Vagina (tissue), 2 donors: Measurements from ENCODE around the gene TBC1D24. TPM values are rescaled to one million over a fixed set of nuclear protein-coding genes. Genes with fewer than 3 reads are reported as not detected.

ENCODE experiments used
- DNase-seq, 2 donors: peaks; one replicate each; pipeline ENCODE4 v3.0.0-alpha.2; 2017; ENCODE audit errors: extremely low spot score in 2 of 2
- H3K27ac ChIP-seq: fragments of 200-600 bp; sonication (generic); one replicate; pipeline ENCODE4 v1.5.1; 2019
- H3K27me3 ChIP-seq: fragments of 200-600 bp; sonication (generic); one replicate; pipeline ENCODE4 v1.5.1; 2019
- H3K36me3 ChIP-seq, 2 donors: fragments of 200-600 bp; sonication (generic); one replicate each; pipeline ENCODE4 v1.5.1; 2017 to 2019
- H3K4me1 ChIP-seq: fragments of 200-600 bp; sonication (generic); one replicate; pipeline ENCODE4 v1.5.1; 2019
- H3K4me3 ChIP-seq, 2 donors: fragments of 200-600 bp; sonication (generic); 1 replicate in 1 of 2; 2 replicates in 1 of 2; pipeline ENCODE4 v1.5.1; 2016 to 2019
- H3K9me3 ChIP-seq: fragments of 200-600 bp; sonication (generic); one replicate; pipeline ENCODE4 v1.5.1; 2019
- POLR2A ChIP-seq, 2 donors: fragments of 450-650 bp; IDR thresholded peaks; one replicate each; pipeline ENCODE4 v1.6.1; 2017; ENCODE audit warnings: antibody characterized with exemption in 2 of 2, mild to moderate bottlenecking in 2 of 2, moderate library complexity in 2 of 2
- POLR2AphosphoS5 ChIP-seq, 2 donors: sonication (generic); formaldehyde crosslinking; IDR thresholded peaks; one replicate each; pipeline ENCODE4 v1.9.0; 2017; ENCODE audit warnings: antibody characterized with exemption in 2 of 2, mild to moderate bottlenecking in 2 of 2, low read depth in 1 of 2; ENCODE audit not compliant: insufficient read depth in 1 of 2
- intact Hi-C: fragments of 100-400 bp; cut with DNase I; formaldehyde crosslinking; loops from one replicate; pipeline ENCODE4 v1.15.1; 2023
- total RNA-seq: library from RNA; depleted of rRNA; stranded (reverse); fragments of >200 nt; gene quantifications from one replicate; pipeline ENCODE4 v1.2.3, GENCODE V29; 2016
- TF ChIP-seq, protein P1 (sequence below), 3 experiments: fragments of 450-650 bp in 2 of 3; fragments of 200-600 bp in 1 of 3; sonication (generic) in 1 of 3; IDR thresholded peaks; one replicate each; pipeline ENCODE4 v1.5.1; 2017 to 2019; ENCODE audit warnings: antibody characterized with exemption in 3 of 3, mild to moderate bottlenecking in 2 of 3, moderate library complexity in 2 of 3

TBC1D24 gene
- total RNA-seq, 1 donor from 2014 or later, result 9.6 TPM

GRCh38 chr16:2520784-2521531 lies 46.0 kb downstream of the TBC1D24 start:
- DNase-seq, result no peak

GRCh38 chr16:2523801-2524231 lies 48.9 kb downstream of the TBC1D24 start:
- no peak overlapping the region for H3K27ac ChIP-seq
- H3K4me3 ChIP-seq, result no peak overlapping the region
- intact Hi-C loops, result no loop called here
- H3K36me3 ChIP-seq, result peaks cover 0 to 30% of the 10 kb centered on the region in 2 donors
- TF ChIP-seq, protein P1, sequence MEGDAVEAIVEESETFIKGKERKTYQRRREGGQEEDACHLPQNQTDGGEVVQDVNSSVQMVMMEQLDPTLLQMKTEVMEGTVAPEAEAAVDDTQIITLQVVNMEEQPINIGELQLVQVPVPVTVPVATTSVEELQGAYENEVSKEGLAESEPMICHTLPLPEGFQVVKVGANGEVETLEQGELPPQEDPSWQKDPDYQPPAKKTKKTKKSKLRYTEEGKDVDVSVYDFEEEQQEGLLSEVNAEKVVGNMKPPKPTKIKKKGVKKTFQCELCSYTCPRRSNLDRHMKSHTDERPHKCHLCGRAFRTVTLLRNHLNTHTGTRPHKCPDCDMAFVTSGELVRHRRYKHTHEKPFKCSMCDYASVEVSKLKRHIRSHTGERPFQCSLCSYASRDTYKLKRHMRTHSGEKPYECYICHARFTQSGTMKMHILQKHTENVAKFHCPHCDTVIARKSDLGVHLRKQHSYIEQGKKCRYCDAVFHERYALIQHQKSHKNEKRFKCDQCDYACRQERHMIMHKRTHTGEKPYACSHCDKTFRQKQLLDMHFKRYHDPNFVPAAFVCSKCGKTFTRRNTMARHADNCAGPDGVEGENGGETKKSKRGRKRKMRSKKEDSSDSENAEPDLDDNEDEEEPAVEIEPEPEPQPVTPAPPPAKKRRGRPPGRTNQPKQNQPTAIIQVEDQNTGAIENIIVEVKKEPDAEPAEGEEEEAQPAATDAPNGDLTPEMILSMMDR (IDR thresholded peaks at IDR 0.05), result no peak
- TF ChIP-seq POLR2AphosphoS5 (IDR thresholded peaks at IDR 0.05; ENCODE audit: insufficient read depth in 1 of 2, low read depth in 1 of 2) (no peak), POLR2A (IDR thresholded peaks at IDR 0.05) (no peak)
- H3K9me3 ChIP-seq, result no peaks in the 10 kb centered on the region
- H3K4me1 ChIP-seq, result peaks cover 22% of the 10 kb centered on the region
- H3K27me3 ChIP-seq, result no peaks in the 10 kb centered on the region
- DNase-seq, result no peak

More at GRCh38 chr16:2520784-2521531, 46.0 kb downstream of the TBC1D24 start:
- H3K36me3 ChIP-seq, result peaks cover 0 to 13% of the 10 kb centered on the region in 2 donors
- no peaks in the 10 kb centered on the region for H3K9me3 ChIP-seq
- H3K27me3 ChIP-seq, result no peaks in the 10 kb centered on the region
- peaks cover 51% of the 10 kb centered on the region for H3K4me1 ChIP-seq
- intact Hi-C loops, result no loop called here
- TF ChIP-seq POLR2A (IDR thresholded peaks at IDR 0.05) (no peak), POLR2AphosphoS5 (IDR thresholded peaks at IDR 0.05; ENCODE audit: insufficient read depth in 1 of 2, low read depth in 1 of 2) (peak in 1 of 2 donors; percentile 22)
- peak overlapping the region; percentile 72 for H3K27ac ChIP-seq
- H3K4me3 ChIP-seq, result peak overlapping the region; percentile 62 to 72

DNA sequence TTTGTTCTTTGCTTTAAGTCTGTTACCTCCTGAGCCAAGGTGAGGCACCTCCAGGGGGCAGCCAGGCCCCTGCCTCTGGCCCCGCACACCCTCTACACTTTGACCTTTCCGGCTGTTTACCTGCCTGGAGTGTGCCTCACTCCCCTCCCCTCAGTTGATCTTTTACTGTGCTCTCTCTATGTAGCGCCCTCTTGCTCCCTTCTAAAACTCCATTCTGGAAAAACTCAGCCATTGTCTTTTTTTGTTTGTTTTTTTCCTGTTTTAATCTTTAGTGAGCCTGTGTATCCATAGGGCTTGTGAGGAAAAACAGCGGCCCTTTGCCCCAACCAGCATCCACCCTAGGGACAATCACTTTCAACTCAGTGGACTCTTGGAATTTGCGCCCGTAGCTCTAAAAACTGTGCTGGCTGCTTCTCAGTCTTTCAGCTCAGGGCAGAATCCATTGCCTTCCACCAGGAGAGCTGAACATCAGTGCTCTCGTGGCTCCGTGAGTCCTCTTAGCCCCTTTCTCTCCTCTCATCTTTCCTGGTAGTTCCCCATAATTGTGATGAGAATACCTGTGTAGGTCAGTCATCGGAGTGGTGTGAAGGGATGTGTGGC lies 49.5 kb downstream of the TBC1D24 start:
- Histone ChIP-seq H3K27ac (no peak overlapping the region), H3K36me3 (peaks cover 0 to 36% of the 10 kb centered on the region in 2 donors), H3K4me1 (peaks cover 16% of the 10 kb centered on the region), H3K4me3 (no peak overlapping the region), H3K27me3 (no peaks in the 10 kb centered on the region), H3K9me3 (no peaks in the 10 kb centered on the region)
- TF ChIP-seq POLR2AphosphoS5 (IDR thresholded peaks at IDR 0.05; ENCODE audit: insufficient read depth in 1 of 2, low read depth in 1 of 2) (no peak), POLR2A (IDR thresholded peaks at IDR 0.05) (no peak)
- TF ChIP-seq, protein P1 (IDR thresholded peaks at IDR 0.05), result no peak
- intact Hi-C loops, result no loop called here
- no peak for DNase-seq

- H3K4me3 ChIP-seq, result no peak overlapping the region
- TF ChIP-seq POLR2A (IDR thresholded peaks at IDR 0.05), result no peak
- TF ChIP-seq POLR2AphosphoS5 (IDR thresholded peaks at IDR 0.05; ENCODE audit: insufficient read depth in 1 of 2, low read depth in 1 of 2), result no peak
- TF ChIP-seq, protein P1 (IDR thresholded peaks at IDR 0.05), result no peak
- H3K36me3 ChIP-seq, result peaks cover 0 to 39% of the 10 kb centered on the region in 2 donors
- H3K9me3 ChIP-seq, result no peaks in the 10 kb centered on the region
- intact Hi-C loops, result no loop called here
- H3K4me1 ChIP-seq, result peaks cover 8% of the 10 kb centered on the region
- no peak for DNase-seq
- H3K27me3 ChIP-seq, result no peaks in the 10 kb centered on the region
- H3K27ac ChIP-seq, result no peak overlapping the region
These were observed 51.2 kb downstream of the TBC1D24 start for GRCh38 chr16:2526135-2526534.

DNA sequence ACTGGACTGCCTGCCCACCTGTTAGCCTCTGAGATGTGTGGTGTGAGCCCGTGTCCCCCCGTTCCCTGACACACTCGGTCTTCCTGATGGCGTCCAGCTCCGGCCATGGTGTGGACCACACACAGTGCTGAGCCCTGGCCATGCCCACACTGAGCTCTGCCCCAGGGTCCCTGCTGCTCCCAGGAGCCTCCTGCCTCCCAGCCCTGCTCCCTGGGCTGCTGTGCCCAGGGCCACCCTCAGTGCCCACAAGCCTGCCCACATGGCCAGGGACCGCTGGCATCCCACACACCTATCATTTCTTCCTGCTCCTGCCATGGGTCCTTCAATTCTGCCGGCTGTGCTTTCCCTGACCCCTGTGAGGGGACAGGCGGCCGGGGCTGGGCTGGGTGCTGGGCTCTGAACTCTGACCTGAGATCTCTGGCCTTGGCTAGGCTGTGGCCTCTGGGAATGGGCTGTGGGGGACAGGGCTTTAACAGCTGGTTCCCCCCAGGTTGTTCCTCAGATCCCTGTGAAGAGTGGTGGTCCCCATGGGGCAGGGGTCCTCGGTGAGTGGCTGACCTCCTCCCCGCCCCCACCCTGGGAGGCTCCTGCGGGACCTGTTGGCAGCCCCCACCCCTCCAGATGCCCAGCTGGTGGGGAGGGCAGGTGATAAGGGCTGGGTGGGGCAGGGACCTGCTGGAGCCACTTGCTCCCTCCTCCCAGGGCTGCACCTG lies 52.3 kb downstream of the TBC1D24 start:
- Histone ChIP-seq H3K27me3 (no peaks in the 10 kb centered on the region), H3K9me3 (no peaks in the 10 kb centered on the region), H3K27ac (no peak overlapping the region), H3K36me3 (peaks cover 0 to 39% of the 10 kb centered on the region in 2 donors), H3K4me3 (no peak overlapping the region), H3K4me1 (peaks cover 9% of the 10 kb centered on the region)
- TF ChIP-seq POLR2AphosphoS5 (IDR thresholded peaks at IDR 0.05; ENCODE audit: insufficient read depth in 1 of 2, low read depth in 1 of 2) (no peak), POLR2A (IDR thresholded peaks at IDR 0.05) (no peak)
- TF ChIP-seq, protein P1 (IDR thresholded peaks at IDR 0.05), result no peak
- no peak for DNase-seq
- intact Hi-C loops, result no loop called here
